GM20431 (cell line): ENCODE results near the gene YARS1.

Experiments used
- in situ Hi-C: fragments of 300-500 bp; cut with MseI, MboI; formaldehyde crosslinking; loops from one replicate; pipeline ENCODE4 v1.15.0; 2020; ENCODE audit warnings: low sequenced_read_pairs; ENCODE audit not compliant: unreplicated experiment

YARS1 gene

DNA sequence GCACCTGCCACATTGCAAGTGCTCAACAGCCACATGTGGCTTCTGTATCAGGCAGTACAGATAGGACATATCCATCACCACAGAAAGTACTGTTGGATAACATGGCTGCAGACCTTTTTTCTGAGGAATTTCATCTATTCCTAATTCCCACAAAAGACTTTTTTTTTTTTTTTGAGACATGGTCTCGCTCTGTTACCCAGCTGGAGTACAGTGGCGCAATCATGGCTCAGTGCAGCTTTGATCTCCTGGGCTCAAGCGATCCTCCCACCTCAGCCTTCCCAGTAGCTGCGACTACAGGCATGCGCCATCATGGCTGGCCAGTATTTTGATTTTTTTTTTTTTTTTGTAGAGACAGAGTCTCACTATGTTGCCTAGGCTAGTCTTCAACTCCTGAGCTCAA lies 33.3 kb downstream of the YARS1 start:
- in situ Hi-C loops: no loop called here

DNA sequence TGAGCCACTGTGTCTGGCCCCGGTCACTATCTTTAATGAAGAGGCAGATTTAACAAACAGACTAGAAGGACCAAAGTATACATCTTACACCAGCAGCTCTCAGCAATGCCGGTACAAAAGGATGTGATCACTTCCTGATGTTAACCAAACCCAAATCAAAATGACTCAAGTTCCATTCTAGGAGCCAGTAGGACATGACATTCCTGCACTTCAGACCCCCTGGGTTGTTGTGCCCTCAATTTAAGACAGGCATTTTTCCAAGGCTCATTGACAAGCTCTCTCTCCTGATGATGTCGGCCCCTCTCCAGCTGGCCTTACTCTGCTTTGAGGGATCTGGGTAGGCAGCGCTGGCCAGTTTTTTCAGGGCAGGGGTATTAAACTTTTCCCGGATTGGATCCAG lies 35.1 kb downstream of the YARS1 start:
- in situ Hi-C loops: no loop called here

DNA sequence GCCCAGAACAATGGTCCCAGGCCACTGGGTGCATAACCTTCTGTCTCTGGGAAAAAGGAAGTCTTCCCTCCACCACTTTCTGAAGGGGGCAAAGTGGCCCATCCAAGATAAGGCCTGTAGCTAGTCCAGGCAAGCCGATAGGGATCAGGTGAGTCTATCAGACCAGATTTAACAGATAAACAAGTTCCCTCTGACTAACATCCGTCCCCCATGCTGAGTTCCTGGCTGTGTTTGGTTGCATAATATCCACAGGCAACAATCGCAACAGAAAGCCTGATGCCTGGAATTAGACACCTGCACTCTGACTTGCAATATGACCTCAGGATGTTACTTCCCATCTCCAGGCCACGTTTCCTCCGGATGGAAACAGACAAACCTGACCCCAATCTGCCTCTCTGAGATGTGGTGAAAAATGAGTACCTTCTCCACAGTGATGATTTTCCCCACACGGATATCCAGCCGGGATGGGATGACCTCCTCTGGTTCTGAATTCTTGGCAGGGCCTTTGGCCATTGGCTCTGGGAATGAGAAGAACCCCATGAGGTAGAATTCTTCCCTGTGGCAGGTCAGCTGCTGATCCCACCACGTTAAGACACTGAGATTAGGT lies 36.4 kb downstream of the YARS1 start:
- in situ Hi-C loops: no loop called here

GRCh38 chr1:32780005-32780404 lies 37.2 kb downstream of the YARS1 start:
- in situ Hi-C loops: no loop called here

GRCh38 chr1:32779242-32779641 lies 37.9 kb downstream of the YARS1 start:
- in situ Hi-C loops: no loop called here

DNA sequence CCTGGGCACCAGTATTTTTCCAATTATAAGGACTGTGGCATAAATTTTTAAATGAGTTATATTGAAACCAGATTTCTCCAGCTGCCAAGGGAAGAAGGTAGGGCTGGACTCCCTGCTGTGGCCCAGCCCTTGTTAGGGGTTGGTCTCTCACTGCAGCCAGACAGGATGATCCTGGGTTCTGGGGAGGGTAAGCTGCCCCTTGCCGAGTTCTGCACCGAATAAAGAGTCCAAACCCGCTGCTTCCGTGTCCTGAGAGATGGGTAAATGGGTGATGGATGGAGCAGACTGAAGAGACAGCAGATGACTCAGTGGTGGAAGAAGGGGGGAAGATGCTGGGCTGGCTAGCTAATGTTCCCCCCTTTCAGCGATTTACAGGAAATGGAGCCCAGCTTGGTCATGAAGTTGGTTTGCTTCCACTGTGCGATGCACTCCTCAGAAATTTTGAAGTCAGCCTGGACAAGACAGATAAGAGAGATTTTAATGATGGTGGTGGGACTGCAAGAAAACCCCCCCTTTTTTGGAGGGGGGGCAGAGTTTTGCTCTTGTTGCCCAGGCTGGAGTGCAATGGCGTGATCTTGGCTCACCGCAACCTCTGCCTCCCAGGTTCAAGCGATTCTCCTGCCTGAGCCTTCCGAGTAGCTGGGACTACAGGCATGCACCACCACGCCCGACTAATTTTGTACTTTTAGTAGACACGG lies 41.4 kb downstream of the YARS1 start:
- in situ Hi-C loops: no loop called here

DNA sequence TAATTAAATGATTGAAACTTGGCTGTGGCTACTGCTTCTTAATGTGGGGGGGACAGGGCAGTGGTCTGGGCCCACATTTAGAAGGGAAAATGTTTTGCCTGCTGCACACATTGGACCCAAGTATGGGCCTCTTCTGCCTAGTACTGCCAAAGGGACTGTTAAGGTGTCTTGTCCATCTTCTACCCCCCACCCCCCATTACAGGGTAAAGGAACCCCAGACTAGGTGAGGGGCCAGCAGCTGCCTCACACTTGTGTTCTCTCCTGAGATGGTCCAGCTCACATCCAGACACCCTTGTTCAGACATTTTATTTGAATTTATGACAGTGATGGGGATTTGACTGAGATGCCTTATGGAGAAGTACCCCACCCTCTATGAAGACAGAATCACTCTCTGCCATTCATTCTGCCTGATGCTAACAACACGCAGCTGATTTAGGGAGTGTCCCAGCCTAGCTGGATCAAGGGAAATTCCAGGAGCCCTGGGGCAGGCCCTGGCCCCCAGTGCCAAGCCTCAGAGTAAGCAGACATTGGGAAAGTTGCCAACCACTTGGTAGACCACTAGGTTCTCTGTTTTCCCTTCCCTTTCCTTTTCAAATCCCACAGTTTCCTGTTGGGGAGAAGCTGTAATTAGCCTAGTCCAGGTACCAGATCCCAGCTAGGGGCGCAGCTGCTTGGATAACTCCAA lies 42.1 kb downstream of the YARS1 start:
- in situ Hi-C loops: no loop called here

GRCh38 chr1:32774464-32774808 lies 42.7 kb downstream of the YARS1 start:
- in situ Hi-C loops: no loop called here

- in situ Hi-C loops: no loop called here
Observed at GRCh38 chr1:32773764-32774463, 43.2 kb downstream of the YARS1 start.

DNA sequence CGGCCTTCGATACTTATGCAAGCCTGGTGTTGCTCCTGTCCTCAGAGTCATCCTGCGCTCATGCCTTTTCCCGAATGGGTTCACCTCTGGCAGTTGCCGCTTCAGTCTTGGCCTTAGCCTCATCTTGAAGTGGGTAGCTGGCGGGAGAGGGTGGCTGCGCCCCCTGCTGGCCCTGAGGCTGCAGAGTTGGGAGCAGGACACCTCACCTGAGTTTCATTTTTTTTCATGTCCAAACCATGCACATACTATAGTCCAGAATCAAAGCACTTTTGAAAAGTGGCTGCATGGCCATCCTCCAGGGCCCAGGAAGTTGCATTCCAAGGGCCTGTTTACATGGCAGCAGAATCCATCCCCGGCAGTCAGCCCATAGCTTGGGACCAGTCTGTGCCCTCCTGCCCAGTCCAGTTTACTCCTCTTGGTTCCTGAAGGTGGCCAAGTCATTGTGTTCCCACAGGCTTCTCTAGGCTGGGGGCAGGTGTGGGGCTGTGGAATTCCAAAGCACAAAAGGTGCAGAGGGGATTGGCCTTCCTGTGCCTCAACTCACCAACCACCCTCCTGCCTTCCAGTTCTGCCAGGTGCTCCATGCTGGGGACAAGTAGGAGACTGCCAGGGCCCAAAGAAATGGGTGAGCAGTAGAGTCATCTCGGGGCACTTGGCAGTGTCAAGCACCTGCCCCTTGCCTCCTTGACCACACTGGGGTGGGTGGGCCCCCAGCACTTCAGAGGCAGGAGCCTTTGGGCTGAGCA lies 44.0 kb downstream of the YARS1 start:
- in situ Hi-C loops: no loop called here

GRCh38 chr1:32772281-32773017 lies 44.7 kb downstream of the YARS1 start:
- in situ Hi-C loops: no loop called here

- in situ Hi-C loops: no loop called here
Observed at GRCh38 chr1:32771561-32772280, 45.4 kb downstream of the YARS1 start.

GRCh38 chr1:32770741-32771548 lies 46.2 kb downstream of the YARS1 start:
- in situ Hi-C loops: no loop called here

- in situ Hi-C loops: no loop called here
Observed at GRCh38 chr1:32770221-32770731, 46.9 kb downstream of the YARS1 start.

- in situ Hi-C loops: no loop called here
Observed at GRCh38 chr1:32769524-32770220, 47.5 kb downstream of the YARS1 start.

- in situ Hi-C loops: no loop called here
Observed at GRCh38 chr1:32768110-32768850, 48.9 kb downstream of the YARS1 start.

DNA sequence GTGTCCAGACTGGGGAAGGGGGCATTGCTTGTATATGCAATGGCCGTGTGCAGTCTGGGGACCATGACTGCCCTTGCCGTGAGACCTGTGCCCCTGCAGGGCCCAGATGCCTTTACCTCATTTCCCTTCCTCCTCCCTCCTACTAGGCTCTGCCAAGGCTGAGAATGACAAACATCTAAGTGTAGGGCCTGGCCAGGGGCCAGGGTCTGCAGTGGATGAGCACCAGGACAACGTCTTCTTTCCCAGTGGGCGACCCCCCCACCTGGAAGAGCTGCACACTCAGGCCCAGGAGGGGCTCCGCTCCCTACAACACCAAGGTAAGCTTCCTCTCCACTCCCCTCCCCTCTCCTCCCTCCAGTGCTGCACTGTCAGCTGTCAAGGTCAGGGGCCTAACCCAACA lies 49.5 kb downstream of the YARS1 start:
- in situ Hi-C loops: no loop called here
